NAMALWA (cell line): ENCODE data around the gene ZGPAT.
A peak's percentile ranks its signal among the peaks of the same experiment; 100 is the strongest.

ENCODE experiments used
- DNase-seq: peaks from one replicate; pipeline ENCODE4 v3.0.0-alpha.2; 2015; ENCODE audit warnings: low spot score

Gene ZGPAT

DNA sequence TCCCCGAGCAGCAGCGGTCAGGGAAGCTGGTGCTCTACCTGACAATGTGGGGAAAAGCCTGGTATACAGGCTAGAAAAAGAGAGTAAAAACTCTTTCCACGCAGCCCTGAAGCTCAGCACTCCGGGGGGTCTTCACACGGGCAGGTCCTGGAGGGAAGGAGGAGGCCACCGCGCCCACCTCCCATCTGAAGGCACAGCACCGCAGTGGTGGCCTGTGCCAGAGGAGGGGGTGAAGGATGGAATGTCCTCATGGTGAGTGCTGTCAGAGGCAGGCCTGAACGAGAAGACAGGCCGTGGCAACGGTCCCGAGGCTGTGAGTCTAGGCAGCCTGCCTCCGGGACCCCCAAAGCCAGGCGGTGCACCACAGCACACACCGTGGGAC lies 37.6 kb downstream of the ZGPAT start:
- no peak for DNase-seq

DNA sequence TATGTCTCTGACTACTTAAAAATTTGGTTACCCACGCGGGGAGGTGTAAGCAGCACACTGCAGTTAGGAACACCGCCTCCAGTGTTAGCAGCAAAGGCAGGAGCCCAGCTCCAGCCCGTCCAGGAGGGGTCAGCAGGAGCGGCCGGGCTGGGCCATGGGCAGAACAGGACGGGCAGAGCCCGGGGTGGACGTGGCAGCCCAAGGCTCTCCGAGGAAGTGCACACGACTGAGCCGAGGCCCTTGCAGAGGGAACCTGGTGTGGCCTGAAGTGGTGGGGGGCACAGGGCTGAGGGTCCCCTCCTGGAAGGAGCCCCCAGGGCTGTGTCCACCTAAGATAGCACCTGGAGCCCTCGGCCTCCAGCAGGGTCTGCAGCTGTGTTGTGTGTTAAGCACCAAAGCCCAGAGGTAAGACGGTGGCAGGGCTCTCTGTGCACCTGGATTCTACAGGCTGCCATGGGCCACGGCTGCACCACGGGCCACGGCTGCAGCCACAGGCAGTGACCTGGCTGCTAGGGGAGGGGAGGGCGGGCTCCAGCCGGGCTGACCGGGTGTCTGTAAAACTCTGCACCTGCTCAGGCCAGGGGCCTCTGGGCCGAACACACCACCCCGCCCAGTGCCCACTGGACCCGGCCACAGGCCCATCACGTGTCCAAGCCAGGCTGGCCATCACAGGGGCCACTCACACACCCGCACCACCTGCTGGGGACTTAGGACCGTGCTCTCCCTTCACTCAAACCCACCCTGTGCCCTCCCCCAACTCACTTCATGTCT lies 38.3 kb downstream of the ZGPAT start:
- no peak for DNase-seq

DNA sequence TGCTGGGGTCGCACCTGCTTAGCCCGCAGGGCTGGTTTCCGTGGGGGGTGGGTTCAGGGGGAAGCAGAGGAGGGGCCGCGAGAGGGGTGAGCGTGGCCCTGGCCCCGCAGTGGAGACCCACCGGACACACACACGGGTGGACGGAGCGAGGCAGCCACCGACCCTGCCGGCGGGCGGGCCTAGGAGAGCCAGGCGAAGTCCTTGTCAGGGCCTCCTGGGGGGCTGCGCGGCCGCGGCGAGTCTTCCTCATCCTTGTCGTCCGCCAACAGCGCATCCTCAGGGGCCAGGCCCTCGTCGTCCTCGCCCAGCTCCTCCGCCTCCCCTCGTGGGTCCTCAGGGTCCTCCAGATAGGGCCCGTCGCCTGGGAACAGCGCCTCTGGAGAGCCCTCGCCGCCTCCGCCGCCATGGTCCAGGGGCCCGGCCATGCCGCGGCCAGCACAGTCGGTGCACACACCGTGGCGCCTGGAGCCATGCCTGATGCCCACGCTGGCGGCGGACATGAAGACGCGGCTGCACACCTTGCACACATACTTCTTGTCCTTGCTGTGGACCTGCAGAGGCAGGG lies 39.0 kb downstream of the ZGPAT start:
- DNase-seq, result no peak

DNA sequence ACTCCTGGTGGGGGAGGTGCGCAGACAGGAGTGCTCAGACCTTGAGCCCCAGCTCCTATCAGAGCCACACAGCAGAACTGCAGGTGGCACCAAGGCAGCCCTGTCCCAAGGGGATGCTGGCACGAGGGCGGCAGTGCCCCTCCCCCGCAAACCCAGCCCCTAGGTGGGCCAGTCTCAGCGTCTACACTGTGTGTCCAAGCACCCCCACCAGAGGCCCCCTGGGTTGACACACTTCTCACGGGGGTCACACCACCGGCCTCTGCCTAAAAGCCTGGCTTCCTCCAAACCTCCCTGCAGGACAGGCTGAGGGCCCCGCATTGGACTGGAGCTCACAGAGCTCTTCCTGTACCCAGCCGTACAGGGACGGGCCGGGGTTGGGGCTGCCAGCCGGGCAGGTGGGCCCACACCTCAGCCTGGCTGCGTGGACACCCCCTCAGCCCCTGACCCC lies 39.8 kb downstream of the ZGPAT start:
- DNase-seq, result peak; percentile 74

DNA sequence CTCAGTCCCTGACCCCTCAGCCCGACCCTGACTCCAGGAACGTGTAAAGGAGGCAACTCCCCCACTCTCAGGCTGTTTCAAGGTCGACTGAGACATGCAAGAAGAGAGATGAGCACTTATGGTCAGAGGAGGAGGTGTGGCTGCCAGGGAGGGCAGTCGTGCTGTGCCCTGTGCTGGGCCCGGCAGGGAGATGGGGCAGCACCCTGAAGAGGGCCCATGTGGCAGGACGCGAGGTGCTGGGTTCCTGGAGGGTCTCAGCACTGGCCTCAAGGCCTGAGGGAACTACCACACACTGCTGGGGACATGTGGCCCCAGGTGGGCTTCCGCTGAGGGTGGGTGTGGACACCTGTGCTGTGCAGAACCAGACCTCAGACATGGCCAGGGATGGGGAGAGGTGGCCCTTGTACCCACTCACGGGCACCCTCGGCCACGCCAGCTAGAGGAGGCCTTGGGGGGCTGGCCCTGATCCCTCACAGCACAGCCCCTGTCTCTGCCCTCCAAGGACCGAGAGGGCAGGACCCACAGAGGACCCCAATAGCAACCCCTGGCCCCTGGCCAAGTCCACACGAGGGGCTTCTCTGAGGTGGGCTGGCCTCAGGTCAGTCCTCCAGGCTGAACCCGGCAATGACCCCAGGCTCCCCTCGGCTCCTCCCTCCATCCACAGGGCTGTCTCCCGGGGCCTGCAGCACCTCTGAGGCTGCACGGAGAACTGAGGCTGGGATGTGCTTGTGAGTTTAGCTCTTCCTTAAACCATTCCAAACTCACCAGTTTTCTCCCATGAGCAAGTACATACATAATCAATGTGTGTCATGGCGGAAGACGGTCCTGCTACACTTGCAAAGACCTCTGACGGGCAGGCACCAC lies 40.5 kb downstream of the ZGPAT start:
- DNase-seq, result no peak

DNA sequence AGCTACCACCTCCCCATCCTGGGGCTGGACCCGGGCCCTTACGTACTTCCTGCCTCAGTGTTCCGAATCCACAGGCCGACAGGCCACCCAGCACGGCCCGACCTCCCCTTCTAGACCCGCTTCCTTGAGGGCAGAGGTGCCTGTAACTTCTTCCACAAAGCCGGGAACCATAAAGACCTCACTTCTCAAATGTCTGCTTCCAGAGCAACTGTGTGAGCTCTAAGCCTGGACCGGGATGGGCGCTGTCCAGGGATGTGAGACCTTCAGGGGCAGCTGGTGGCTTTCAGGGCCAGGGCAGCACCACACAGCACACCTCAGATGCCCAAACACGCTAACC lies 41.1 kb downstream of the ZGPAT start:
- no peak for DNase-seq

DNA sequence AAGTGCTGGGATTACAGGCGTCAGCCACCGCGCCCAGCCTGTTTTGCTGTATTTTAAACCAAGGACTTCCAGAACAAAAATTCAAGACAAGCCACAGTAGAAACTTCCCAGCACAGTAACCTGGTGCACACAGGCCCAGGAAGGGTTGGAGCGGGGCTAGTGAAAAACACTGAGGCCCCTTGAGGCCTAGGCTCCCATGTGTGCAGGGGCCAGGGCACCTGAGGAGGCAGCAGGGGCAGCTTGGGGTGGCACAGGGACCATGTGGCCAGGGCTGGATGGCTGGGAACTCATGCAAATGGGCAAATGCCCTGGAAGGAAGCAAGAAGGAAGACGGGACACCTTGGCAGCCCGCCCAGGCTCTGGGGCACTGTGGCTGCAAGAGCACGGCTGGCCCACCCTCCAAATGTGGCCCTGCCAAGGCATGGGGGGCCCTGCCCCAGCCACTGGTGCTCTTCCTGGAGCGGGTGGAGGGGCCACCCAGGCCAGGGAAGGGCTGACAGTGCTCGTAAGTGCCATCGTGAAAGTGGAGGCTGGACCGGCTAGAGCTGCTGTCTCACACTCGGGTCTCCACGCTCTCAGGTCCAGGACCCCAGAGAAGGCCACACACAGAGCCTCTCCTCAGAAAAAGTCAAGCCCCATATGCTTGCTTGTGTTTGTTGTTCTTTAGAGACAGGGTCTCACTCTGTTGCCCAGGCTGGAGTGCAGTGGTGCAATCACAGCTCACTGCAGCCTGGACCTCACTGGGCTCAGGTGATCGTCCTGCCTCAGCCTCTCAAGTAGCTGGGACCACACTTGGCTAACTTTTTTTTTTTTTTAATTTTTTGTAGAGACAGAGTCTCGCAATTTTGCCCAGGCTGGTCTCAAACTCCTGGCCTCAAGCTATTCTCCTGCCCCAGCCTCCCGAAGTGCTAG lies 42.0 kb downstream of the ZGPAT start:
- no peak for DNase-seq

DNA sequence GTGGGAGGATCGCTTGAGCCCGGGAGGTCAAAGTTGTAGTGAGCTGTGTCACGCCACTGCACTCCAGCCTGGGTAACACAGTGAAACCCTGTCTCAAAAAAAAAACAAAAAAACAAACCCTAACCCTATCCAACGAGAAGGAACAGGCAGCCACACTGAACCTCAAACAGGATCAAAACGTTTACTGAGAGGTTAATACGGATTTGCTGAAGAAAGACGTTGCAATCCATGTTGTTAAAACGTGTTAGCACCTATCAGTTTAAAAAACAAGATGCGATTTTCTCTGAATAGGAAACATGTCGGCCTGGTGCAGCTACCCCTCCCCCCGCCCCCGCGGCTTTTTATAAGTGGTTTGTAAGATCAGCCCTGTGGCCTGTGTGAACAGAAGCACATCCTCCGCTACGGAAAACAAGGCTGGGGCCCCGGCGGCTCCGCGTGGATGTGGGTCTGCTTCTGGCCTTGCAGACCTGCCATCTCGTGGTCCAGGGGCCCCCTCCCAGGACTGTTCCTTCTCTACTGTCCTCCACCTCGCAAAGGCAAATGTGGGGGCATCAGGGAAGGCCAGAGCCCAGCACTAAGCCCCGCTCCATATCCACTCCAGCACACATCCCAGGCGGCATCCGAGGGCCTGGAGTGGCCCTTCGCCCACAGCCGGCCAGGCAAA lies 43.1 kb downstream of the ZGPAT start:
- DNase-seq, result no peak

DNA sequence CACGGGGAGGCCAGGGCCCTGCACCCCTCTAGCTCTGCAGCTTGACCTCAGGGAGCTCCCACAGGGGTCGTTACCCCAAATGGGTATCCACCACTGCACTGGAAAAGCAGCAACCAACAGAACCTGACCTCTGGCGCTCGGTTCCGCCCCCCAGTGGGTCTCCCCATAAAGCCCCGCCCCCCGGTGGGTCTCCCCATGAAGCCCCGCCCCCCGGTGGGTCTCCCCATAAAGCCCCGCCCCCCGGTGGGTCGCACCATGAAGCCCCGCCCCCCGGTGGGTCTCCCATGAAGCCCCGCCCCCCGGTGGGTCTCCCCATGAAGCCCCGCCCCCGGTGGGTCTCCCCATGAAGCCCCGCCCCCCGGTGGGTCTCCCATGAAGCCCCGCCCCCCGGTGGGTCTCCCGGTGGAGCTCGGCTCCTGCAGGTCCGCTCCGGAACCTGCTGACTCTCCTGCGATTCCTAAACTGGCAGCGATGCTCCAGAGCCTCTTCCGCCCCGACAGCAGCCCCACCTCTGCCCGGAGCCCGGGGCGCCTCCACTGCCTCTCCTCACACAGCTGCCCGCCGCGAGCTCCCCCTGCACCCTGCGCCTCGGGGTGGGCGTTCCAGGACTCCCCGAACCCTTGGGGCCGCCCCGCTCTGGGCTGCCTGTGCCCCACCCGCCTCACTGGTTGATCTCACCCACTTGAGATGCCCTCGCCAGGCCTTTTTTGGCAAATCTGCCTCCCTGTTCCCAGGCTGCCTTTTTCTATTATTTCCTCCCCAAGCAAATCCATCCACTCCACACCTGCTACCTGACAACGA lies 43.8 kb downstream of the ZGPAT start:
- DNase-seq, result peak; percentile 25

DNA sequence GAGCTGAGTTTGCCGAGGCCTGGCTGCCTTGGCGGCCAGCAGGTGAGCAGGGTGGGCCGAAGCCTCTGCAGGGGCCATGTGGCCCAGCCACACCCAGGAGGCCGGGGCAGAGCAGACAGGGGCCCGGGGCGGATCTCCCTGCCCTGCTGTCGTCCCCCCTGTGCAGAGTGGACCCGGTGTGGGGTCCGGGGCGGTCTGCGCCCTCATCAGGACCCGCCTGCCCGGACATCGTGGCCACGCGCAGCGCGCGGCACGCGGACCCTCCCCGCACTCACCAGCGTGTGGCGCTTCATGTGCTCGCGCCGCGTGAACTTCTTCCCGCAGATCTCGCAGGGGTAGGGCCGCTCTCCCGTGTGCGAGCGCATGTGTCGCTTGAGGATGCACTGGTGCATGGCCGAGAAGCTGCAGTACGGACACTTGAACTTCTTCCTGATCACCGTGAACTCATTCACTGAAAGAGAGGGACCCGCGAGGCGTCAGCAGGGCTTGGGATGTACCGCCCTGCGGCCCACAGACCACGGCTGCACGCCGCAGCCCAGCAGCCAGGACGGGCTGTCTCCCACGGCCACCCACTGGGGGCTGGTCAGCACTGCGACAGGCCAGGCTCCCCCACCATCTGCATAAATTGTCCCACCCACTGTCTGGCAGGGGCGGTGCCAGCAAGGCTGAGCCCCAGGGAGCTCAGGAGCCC lies 44.7 kb downstream of the ZGPAT start:
- no peak for DNase-seq

DNA sequence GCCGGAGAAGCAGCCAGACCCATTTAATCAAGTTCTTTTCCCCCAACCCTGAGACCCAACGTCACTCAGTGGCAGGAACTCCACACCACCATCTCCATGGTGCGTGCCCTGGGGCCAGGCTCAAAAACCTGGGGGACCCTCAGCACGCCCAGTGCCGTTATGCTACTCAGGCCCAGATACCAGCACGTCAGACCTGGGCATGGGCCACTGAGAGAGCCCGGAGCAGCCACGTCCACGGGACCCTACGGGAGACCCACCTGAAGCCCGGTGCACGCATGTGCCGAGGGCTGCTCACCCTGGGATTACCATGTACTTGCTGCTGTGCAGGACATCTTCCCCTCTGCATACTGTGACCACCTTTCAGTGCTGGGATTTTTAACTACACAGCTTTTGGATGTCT lies 45.5 kb downstream of the ZGPAT start:
- DNase-seq, result no peak

DNA sequence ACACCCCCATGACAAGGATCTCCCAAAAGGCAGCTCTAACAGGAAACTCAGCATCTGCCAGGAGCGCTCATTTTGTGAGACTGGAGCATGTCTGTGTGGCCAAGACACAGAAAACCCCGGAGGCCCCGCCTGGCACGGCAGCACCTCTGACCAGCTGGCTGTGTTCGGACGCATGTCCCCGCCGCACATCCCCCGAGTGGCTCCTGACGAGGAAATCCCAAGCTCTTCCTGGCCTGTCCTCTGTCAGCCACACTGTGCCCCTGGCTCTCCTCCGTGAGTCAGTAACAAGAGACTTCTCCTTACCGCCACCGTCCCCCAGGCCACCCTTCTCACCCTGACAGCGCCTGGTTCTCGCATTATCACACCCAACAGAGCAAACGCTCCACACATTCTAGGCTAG lies 46.2 kb downstream of the ZGPAT start:
- no peak for DNase-seq

DNA sequence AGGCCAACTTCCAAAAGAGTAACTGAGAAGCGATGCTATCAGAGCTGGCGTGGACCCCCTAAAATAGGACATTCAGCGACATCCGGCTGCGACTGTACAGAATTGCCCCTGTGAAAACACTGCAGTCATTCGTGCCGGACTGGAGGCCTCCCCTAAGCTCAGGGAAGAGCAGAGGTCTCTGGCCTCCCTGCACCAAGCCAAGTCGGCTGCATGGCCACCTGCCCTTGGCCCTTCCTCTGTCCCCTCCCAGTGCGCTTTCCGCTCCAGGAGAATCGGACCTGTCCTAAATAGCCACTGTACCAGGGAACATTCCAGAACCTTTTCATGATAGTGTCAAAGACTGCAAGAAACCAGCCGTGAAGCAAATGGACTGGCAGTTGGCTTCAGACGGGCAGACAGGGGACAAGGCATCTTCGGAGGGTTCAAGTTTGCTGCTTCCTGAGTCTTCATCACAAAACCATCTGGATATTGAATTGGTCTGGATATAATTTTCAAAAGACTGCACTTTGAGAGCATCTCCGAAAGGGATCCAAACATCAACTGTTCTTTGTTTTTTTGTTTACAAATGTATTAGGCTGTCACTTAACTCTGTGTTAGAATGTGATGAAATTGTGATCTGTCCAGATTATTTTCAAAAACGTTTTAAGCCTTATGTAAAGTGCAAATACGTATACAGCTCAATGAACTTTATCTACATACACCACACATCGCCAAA lies 48.3 kb downstream of the ZGPAT start:
- DNase-seq, result no peak

DNA sequence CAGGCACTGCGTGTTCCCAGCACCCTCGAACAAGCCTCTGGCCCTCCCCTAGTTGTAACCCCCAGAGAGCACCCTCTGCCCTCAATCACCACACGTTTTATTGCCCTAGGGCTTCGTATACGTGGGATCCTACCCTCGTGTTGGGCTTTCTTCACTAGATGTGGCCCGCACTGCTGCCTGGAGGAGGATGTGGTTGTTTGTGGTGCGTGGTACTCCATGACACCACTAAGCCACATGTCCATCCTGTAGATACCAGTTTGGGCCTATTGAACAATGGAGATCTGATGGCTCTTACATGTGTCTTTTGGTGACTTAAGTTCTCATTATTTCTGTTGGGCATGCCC lies 48.8 kb downstream of the ZGPAT start:
- DNase-seq, result no peak

DNA sequence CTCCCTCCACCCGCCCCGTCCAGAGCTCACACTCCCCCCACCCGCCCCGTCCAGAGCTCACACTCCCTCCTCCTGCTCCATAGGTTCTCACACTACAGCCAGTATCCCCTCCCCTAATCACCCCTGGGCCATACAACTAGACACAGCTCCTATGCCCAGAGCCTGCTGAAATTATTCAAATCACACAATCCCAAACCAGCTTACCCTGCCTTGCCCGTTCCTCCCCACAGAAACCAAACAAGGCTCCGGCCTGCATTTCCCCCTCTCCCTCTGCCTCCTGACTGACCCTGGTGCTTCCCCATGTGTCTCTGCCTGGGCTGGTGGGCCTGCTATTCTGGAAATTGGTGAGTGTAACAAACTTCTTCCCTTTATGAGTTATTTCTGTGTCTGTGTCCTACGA lies 50.3 kb downstream of the ZGPAT start:
- DNase-seq, result no peak

DNA sequence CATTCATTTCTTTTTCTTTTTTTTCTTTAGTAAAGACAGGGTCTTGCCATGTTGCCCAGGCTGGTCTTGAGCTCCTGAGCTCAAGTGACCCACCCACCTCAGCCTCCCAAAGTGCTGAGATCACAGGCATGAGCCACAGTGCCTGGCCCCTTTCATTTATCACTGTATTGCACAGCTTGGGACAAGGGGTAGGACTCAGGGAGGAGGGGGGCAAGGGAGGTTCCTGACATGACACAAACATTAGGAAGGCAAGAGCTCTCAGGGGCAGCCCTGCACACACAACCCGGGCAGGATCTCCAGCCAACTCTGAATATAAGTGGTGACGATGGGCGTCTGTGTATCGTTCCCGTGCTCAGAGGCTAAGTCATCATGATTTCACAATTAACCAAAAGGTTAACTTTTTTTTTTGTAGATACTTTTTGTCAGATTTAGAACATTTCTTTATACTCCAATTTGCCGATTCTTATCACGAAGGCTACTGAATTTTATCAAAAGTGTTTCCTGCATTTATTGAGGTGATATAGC lies 51.6 kb downstream of the ZGPAT start:
- DNase-seq, result no peak

DNA sequence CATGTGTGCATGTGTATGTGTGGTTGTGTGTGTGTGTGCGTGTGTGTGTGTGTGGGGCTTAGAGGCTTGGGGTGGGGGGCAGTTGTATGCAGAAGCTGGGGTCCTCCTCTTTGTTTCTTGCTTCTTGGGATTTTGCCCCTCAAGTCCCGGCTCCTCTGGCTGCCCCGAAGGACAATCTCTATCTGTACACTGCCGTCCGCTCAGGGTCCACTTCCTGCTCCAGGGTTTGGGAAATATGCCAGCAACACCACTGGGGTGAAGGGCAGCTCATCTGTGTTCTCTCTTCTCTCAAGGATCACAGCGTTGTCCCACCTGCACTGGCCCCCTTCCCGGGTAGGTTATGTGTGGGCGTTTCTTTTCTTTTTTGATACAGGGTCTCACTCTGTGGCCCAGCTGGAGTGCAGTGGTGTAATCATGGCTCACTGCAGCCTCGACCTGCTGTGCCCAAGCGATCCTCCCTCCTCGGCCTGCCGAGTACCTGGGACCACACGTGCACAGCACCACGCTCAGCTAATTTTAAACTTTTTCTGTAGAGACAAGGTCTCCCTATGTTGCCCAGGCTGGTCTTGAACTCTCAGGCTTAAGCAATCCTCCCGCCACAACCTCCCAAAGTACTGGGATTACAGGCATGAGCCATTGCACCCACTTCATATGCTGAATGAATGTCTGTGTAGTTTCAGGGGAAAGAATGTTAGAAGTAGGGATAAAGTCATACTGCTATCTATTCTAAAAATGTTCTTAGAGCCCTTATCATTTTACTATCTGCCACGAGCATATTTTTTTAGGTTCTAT lies 57.4 kb downstream of the ZGPAT start:
- no peak for DNase-seq

DNA sequence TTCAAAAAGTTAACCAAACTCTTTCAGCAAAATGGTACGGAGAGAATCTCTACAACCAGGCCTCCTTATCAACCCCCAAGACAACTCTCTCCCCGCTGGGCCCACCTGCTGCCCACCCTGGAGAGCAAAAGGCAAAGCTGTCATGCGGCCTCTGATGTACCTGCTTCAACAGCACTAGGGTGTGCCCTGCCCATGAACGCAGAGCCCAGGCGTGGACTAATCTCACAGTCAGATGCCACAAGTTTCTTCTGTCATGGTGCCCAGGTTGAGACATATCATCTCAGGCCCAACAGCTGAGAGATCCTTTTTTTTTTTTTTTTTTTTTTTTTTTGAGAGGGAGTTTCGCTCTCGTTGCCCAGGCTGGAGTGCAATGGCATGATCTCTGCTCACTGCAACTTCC lies 58.1 kb downstream of the ZGPAT start:
- no peak for DNase-seq
